Stimulated activated CD4-positive, alpha-beta T cell treated with anti-CD3 and anti-CD28 coated beads, Interleukin-15, amount 100 ng/mL, for 1 hour (primary cell): ENCODE data around the gene RPS6KC1.
"Not testable (repeated sequence)": the region's sequence is repeated elsewhere in the genome, so short reads cannot be mapped to it uniquely, and the experiment has no call there.

Source experiments
- DNase-seq, 2 donors: peaks; one replicate each; pipeline ENCODE4 v3.0.0-alpha.2; 2020; ENCODE audit warnings: low read depth in 1 of 2, low spot score in 1 of 2

The RPS6KC1 gene

GRCh38 chr1:213054142-213054541 is 3.1 kb downstream of the RPS6KC1 start:
- no peak for DNase-seq

GRCh38 chr1:213054733-213055591 is 3.9 kb downstream of the RPS6KC1 start:
- no peak for DNase-seq

GRCh38 chr1:213055767-213056166 is 4.7 kb downstream of the RPS6KC1 start:
- DNase-seq: no peak

- no peak for DNase-seq
These were observed 6.4 kb downstream of the RPS6KC1 start for GRCh38 chr1:213057264-213058059.

GRCh38 chr1:213060836-213061235 is 9.8 kb downstream of the RPS6KC1 start:
- no peak for DNase-seq

- no peak for DNase-seq
These were observed 10.2 kb downstream of the RPS6KC1 start for GRCh38 chr1:213061263-213061662.

- DNase-seq: no peak
These were observed 14.8 kb downstream of the RPS6KC1 start for GRCh38 chr1:213065800-213066199.

GRCh38 chr1:213066363-213066762 is 15.3 kb downstream of the RPS6KC1 start:
- DNase-seq: no peak

- DNase-seq: no peak
These were observed 16.3 kb downstream of the RPS6KC1 start for GRCh38 chr1:213067352-213067751.

GRCh38 chr1:213070406-213070805 is 19.4 kb downstream of the RPS6KC1 start:
- DNase-seq: no peak

- DNase-seq: no peak
These were observed 24.7 kb downstream of the RPS6KC1 start for GRCh38 chr1:213075725-213076124.

- DNase-seq: no peak
These were observed 31.5 kb downstream of the RPS6KC1 start for GRCh38 chr1:213082420-213083111.

- DNase-seq: no peak
These were observed 32.0 kb downstream of the RPS6KC1 start for GRCh38 chr1:213083112-213083445.

GRCh38 chr1:213087911-213088310 is 36.9 kb downstream of the RPS6KC1 start:
- no peak for DNase-seq

GRCh38 chr1:213089924-213090677 is 39.1 kb downstream of the RPS6KC1 start:
- no peak for DNase-seq

- no peak for DNase-seq
These were observed 43.4 kb downstream of the RPS6KC1 start for GRCh38 chr1:213094446-213094845.

- no peak for DNase-seq
These were observed 44.4 kb downstream of the RPS6KC1 start for GRCh38 chr1:213095467-213095866.

- no peak for DNase-seq
These were observed 48.8 kb downstream of the RPS6KC1 start for GRCh38 chr1:213099682-213100399.

GRCh38 chr1:213100565-213100964 is 49.5 kb downstream of the RPS6KC1 start:
- DNase-seq: not testable (repeated sequence)
